HCT116 (cell line): ENCODE data around the gene GRIP2. TPM values are rescaled to one million over a fixed set of nuclear protein-coding genes. Genes with fewer than 3 reads are reported as not detected.

Experiments
- ATAC-seq: fragments of 200-7000 bp; cut with Tn5 transposase; 2 replicates; pipeline ENCODE4 v1.9.1; 2020; ENCODE audit warnings: mild to moderate bottlenecking, moderate library complexity
- BruUV-seq: library from RNA; stranded (reverse); fragments of 400-500 nt; replicated peaks from 2 replicates; lab custom pipeline; 2021; lab: Mats Ljungman, UMichigan
- CTCF ChIA-PET: fragments of 300-600 bp; sonication (Branson Sonifier 250); formaldehyde crosslinking; loops from one replicate; lab custom pipeline; 2021; ENCODE audit warnings: antibody characterized with exemption; lab: Charles Lee
- POLR2A ChIA-PET: fragments of 300-600, 350-600 bp; sonication (Branson Sonifier 250); formaldehyde crosslinking; loops from one replicate; lab custom pipeline; 2021; ENCODE audit warnings: antibody characterized with exemption; lab: Charles Lee
- RAD21 ChIA-PET, 2 experiments: fragments of 300-600 bp; sonication (Branson Sonifier 250); formaldehyde crosslinking; loops; one replicate each; lab custom pipeline; 2023; ENCODE audit warnings: low total read pairs in 2 of 2; ENCODE audit not compliant: uncharacterized antibody in 2 of 2, unreplicated experiment in 2 of 2, low non-redundant PET in 1 of 2; lab: Charles Lee
- DNase-seq: peaks from one replicate; pipeline ENCODE4 v3.0.0-alpha.2; 2010; ENCODE audit warnings: low read depth, low spot score
- H2AFZ ChIP-seq: fragments of 200-600 bp; shearing (Covaris generic), sonication (generic); 2 replicates; pipeline ENCODE4 v1.6.1; 2017; ENCODE audit warnings: low read depth, mixed run types, mixed read lengths, antibody characterized with exemption, low read length; ENCODE audit not compliant: poor library complexity, severe bottlenecking
- H3K27ac ChIP-seq: 2 replicates; pipeline ENCODE4 v1.5.1; 2012; ENCODE audit warnings: low read depth, low read length
- H3K27me3 ChIP-seq: fragments of 200-600 bp; sonication (generic); 2 replicates; pipeline ENCODE4 v1.6.1; 2016; ENCODE audit warnings: mixed run types, low read length, mixed read lengths; ENCODE audit not compliant: insufficient read depth
- H3K36me3 ChIP-seq, 2 experiments: fragments of 200-500 bp in 1 of 2; fragments of 200-600 bp in 1 of 2; sonication (Bioruptor generic) in 1 of 2; sonication (generic) in 1 of 2; 2 replicates each; pipeline versions ENCODE4 v1.5.1 to v1.6.1; 2014 to 2016; ENCODE audit warnings: low read length in 2 of 2, inconsistent platforms in 1 of 2, mixed read lengths in 1 of 2, mixed run types in 1 of 2; ENCODE audit not compliant: insufficient read depth in 2 of 2, control insufficient read depth in 1 of 2
- H3K4me1 ChIP-seq, 2 experiments: fragments of 200-600 bp in 1 of 2; sonication (generic) in 1 of 2; 2 replicates each; pipeline versions ENCODE4 v1.5.1 to v1.6.1; 2012 to 2017; ENCODE audit warnings: low read length in 2 of 2, inconsistent platforms in 1 of 2, mild to moderate bottlenecking in 1 of 2, mixed read lengths in 1 of 2, mixed run types in 1 of 2, moderate library complexity in 1 of 2; ENCODE audit not compliant: insufficient read depth in 2 of 2, control insufficient read depth in 1 of 2
- H3K4me2 ChIP-seq: fragments of 200-600 bp; sonication (generic); 2 replicates; pipeline ENCODE4 v1.6.1; 2017; ENCODE audit warnings: mixed run types, low read length, mixed read lengths
- H3K4me3 ChIP-seq, 2 experiments: fragments of 200-600 bp in 1 of 2; sonication (generic) in 1 of 2; replicated peaks in 1 of 2; 2 replicates each; pipeline ENCODE4 v1.5.1; 2011 to 2016; ENCODE audit warnings: low read length in 2 of 2, control low read depth in 1 of 2, low read depth in 1 of 2, mild to moderate bottlenecking in 1 of 2, mixed read lengths in 1 of 2, mixed run types in 1 of 2
- H3K79me2 ChIP-seq: fragments of 200-600 bp; sonication (generic); 2 replicates; pipeline ENCODE4 v1.6.1; 2017; ENCODE audit warnings: mild to moderate bottlenecking, mixed run types, low read length, moderate library complexity, mixed read lengths; ENCODE audit not compliant: insufficient read depth
- H3K9ac ChIP-seq: fragments of 200-600 bp; sonication (generic); 2 replicates; pipeline ENCODE4 v1.6.1; 2016; ENCODE audit warnings: low read length, mixed read lengths
- H3K9me2 ChIP-seq: fragments of 200-600 bp; sonication (generic), shearing (Covaris generic); 2 replicates; pipeline ENCODE4 v1.6.1; 2017; ENCODE audit warnings: mixed run types, mild to moderate bottlenecking, moderate library complexity; ENCODE audit not compliant: insufficient read depth
- H3K9me3 ChIP-seq, 2 experiments: fragments of 200-500 bp in 1 of 2; fragments of 200-600 bp in 1 of 2; sonication (Bioruptor generic) in 1 of 2; sonication (generic) in 1 of 2; 2 replicates each; pipeline ENCODE4 v1.6.1; 2014 to 2017; ENCODE audit warnings: low read length in 2 of 2, mixed read lengths in 2 of 2, inconsistent platforms in 1 of 2, low read depth in 1 of 2, mild to moderate bottlenecking in 1 of 2, mixed run types in 1 of 2, moderate library complexity in 1 of 2; ENCODE audit not compliant: control insufficient read depth in 1 of 2, insufficient read depth in 1 of 2
- H4K20me1 ChIP-seq: fragments of 200-600 bp; sonication (generic), shearing (Covaris generic); 2 replicates; pipeline ENCODE4 v1.6.1; 2017; ENCODE audit warnings: mixed run types, mild to moderate bottlenecking, moderate library complexity; ENCODE audit not compliant: insufficient read depth
- ATF3 ChIP-seq: IDR thresholded peaks from 2 replicates; pipeline ENCODE4 v1.6.1; 2012
- CBX3 ChIP-seq: IDR thresholded peaks from 2 replicates; pipeline ENCODE4 v1.6.1; 2012; ENCODE audit warnings: low read depth
- CTCF ChIP-seq, 3 experiments: fragments of 200-600 bp in 1 of 3; sonication (generic) in 1 of 3; IDR thresholded peaks in 2 of 3; conservative IDR thresholded peaks in 1 of 3; 2 replicates each; pipeline ENCODE4 v1.5.1; 2012 to 2017; ENCODE audit warnings: low read depth in 2 of 3, low read length in 2 of 3, antibody characterized with exemption in 1 of 3, borderline replicate concordance in 1 of 3, control low read depth in 1 of 3, mild to moderate bottlenecking in 1 of 3, mixed read lengths in 1 of 3, mixed run types in 1 of 3, moderate library complexity in 1 of 3; ENCODE audit not compliant: insufficient read depth in 1 of 3
- ELF1 ChIP-seq: IDR thresholded peaks from 2 replicates; pipeline ENCODE4 v1.6.1; 2012; ENCODE audit warnings: low read depth, borderline replicate concordance
- FOSL1 ChIP-seq: IDR thresholded peaks from 2 replicates; pipeline ENCODE4 v1.6.1; 2012; ENCODE audit warnings: low read depth
- JUND ChIP-seq: IDR thresholded peaks from 2 replicates; pipeline ENCODE4 v1.6.1; 2012
- POLR2AphosphoS5 ChIP-seq: IDR thresholded peaks from 2 replicates; pipeline ENCODE4 v1.6.1; 2011; ENCODE audit warnings: mild to moderate bottlenecking, low read depth, low read length, moderate library complexity
- RAD21 ChIP-seq: IDR thresholded peaks from 2 replicates; pipeline ENCODE4 v1.6.1; 2012; ENCODE audit warnings: low read depth, mild to moderate bottlenecking
- SIN3A ChIP-seq: IDR thresholded peaks from 2 replicates; pipeline ENCODE4 v1.6.1; 2012; ENCODE audit warnings: low read depth
- SP1 ChIP-seq: IDR thresholded peaks from 2 replicates; pipeline ENCODE4 v1.6.1; 2012; ENCODE audit warnings: low read depth
- TCF7L2 ChIP-seq: IDR thresholded peaks from 2 replicates; pipeline ENCODE4 v1.7.0; 2011; ENCODE audit warnings: borderline replicate concordance, inconsistent platforms; ENCODE audit not compliant: insufficient read depth, insufficient read length; ENCODE audit errors: extremely low read depth
- ZBTB33 ChIP-seq: IDR thresholded peaks from 2 replicates; pipeline ENCODE4 v1.6.1; 2011; ENCODE audit warnings: mild to moderate bottlenecking, low read length, moderate library complexity; ENCODE audit not compliant: insufficient replicate concordance; ENCODE audit errors: extremely low read depth
- ZNF274 ChIP-seq: fragments of 200-500 bp; sonication (Bioruptor generic); IDR thresholded peaks from 2 replicates; pipeline ENCODE4 v1.6.1; 2014; ENCODE audit warnings: mild to moderate bottlenecking, low read depth, low read length, inconsistent platforms
- intact Hi-C: fragments of 100-400 bp; cut with micrococcal nuclease; formaldehyde crosslinking; loops from 2 replicates; pipeline ENCODE4 v1.10.0; 2022
- total RNA-seq: library from RNA; stranded (reverse); gene quantifications from one replicate; pipeline ENCODE4 v1.2.1, GENCODE V29; 2021; ENCODE audit not compliant: unreplicated experiment

The GRIP2 gene
- total RNA-seq, 1 experiment from 2014 or later: 0.34 TPM

DNA sequence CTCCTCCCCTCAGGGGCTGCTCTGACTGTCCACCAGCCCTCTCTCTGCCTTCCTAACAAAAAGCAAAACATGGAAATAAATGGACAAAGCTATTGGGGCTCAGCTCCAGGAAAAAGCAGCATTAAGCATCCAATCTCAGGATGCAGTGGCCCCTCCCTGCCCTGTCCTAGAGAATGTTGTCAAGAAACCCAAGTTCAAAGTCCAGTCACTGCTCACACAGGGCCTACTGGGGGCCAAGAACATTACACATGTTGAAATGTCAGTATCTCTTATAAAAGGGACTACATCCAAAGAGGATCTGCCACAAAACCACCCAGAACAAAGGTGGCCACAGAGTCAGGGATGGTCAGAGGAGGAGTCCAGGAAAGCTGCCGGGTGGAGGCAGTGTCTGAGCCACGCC, 7.6 kb upstream of the GRIP2 start:
- no peak overlapping the region for H3K27ac ChIP-seq
- no peak overlapping the region for H3K4me3 ChIP-seq
- intact Hi-C loops: loop anchor here (1.0 to 2.0 kb wide), 3 partner anchors 38 to 345 kb away; no protein-coding TSS in a partner anchor
- H2AFZ ChIP-seq: no peak overlapping the region
- ChIA-PET CTCF (interaction anchor here (1.1 to 2.3 kb wide), 6 partner anchors 9 to 651 kb away, joined by 3 to 17 read pairs (median 4); no protein-coding TSS in a partner anchor), RAD21 (no interaction called here), POLR2A (interaction anchor here (0.9 kb wide), 1 partner anchor 10 kb away, joined by 3 read pairs; no protein-coding TSS in a partner anchor)
- H3K4me2 ChIP-seq: no peak overlapping the region
- H3K36me3 ChIP-seq: no peaks in the 10 kb centered on the region
- H4K20me1 ChIP-seq: no peaks in the 10 kb centered on the region
- no peaks in the 10 kb centered on the region for H3K79me2 ChIP-seq
- H3K27me3 ChIP-seq: no peaks in the 10 kb centered on the region
- TF ChIP-seq SP1: no peak
- no peak for TF ChIP-seq RAD21
- no peak for TF ChIP-seq TCF7L2
- no peak for TF ChIP-seq ELF1
- TF ChIP-seq FOSL1: no peak
- TF ChIP-seq CBX3: no peak
- no peak for TF ChIP-seq ZBTB33
- BruUV-seq: no TSS peak
- H3K4me1 ChIP-seq: peaks cover 0 to 13% of the 10 kb centered on the region in 2 experiments; a peak in 2 of 4 replicates
- H3K9me3 ChIP-seq: no peaks in the 10 kb centered on the region
- no peak for ATAC-seq
- H3K9ac ChIP-seq: no peak overlapping the region
- no peak for DNase-seq
- no peaks in the 10 kb centered on the region for H3K9me2 ChIP-seq

DNA sequence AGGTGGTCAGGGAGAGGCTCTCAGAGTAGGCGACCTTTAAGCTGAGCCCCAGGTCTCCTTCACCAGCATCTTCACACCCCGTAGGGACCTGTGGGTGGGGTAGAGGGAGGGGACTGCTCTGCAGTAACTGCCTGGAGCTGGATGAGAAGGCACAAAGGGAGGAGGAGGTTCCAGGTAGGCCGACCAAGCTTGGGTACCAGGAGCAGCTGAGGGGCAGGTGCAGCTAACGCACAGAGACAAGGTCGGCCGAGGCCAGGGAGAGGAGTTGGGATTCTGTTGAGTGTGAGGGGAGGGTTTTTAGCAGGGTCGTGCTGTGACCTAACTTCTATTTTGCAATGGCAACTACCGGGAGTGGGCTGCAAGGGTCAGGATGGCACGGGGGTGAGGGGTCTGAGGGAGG, 5.9 kb upstream of the GRIP2 start:
- no peak overlapping the region for H3K4me3 ChIP-seq
- no peaks in the 10 kb centered on the region for H3K79me2 ChIP-seq
- ChIA-PET CTCF (interaction anchor here (0.5 to 1.1 kb wide), 3 partner anchors 37 to 342 kb away, joined by 3 read pairs; no protein-coding TSS in a partner anchor), RAD21 (no interaction called here), POLR2A (no interaction called here)
- no peaks in the 10 kb centered on the region for H3K27me3 ChIP-seq
- ATAC-seq: no peak
- no peaks in the 10 kb centered on the region for H4K20me1 ChIP-seq
- H2AFZ ChIP-seq: no peak overlapping the region
- no peak overlapping the region for H3K4me2 ChIP-seq
- intact Hi-C loops: no loop called here
- H3K9me2 ChIP-seq: no peaks in the 10 kb centered on the region
- no peaks in the 10 kb centered on the region for H3K36me3 ChIP-seq
- H3K9ac ChIP-seq: no peak overlapping the region
- H3K9me3 ChIP-seq: no peaks in the 10 kb centered on the region
- H3K4me1 ChIP-seq: peaks cover 0 to 13% of the 10 kb centered on the region in 2 experiments; a peak in 2 of 4 replicates
- H3K27ac ChIP-seq: no peak overlapping the region
- no TSS peak for BruUV-seq
- no peak for DNase-seq
- no peak for TF ChIP-seq ZBTB33
- no peak for TF ChIP-seq CTCF (IDR thresholded peaks at IDR 0.05 in 2 of 3, conservative IDR thresholded peaks at IDR 0.05 in 1 of 3; ENCODE audit: borderline replicate concordance in 1 of 3, insufficient read depth in 1 of 3, low read depth in 2 of 3, low read length in 2 of 3)
- no peak for TF ChIP-seq JUND
- TF ChIP-seq SIN3A: no peak
- no peak for TF ChIP-seq ZNF274
- no peak for TF ChIP-seq POLR2AphosphoS5
- TF ChIP-seq TCF7L2: no peak
- no peak for TF ChIP-seq FOSL1
- TF ChIP-seq ATF3: no peak
- no peak for TF ChIP-seq CBX3
